GM21515 (cell line): ENCODE measurements around the gene MED27.

Experiments used
- ATAC-seq: cut with Tn5 transposase; IDR thresholded peaks from one replicate; pipeline ENCODE4 v1.9.1; 2021; ENCODE audit not compliant: unreplicated experiment

Gene MED27

GRCh38 chr9:131867611-131868192 is 212.0 kb downstream of the MED27 start:
- ATAC-seq, result no peak

DNA sequence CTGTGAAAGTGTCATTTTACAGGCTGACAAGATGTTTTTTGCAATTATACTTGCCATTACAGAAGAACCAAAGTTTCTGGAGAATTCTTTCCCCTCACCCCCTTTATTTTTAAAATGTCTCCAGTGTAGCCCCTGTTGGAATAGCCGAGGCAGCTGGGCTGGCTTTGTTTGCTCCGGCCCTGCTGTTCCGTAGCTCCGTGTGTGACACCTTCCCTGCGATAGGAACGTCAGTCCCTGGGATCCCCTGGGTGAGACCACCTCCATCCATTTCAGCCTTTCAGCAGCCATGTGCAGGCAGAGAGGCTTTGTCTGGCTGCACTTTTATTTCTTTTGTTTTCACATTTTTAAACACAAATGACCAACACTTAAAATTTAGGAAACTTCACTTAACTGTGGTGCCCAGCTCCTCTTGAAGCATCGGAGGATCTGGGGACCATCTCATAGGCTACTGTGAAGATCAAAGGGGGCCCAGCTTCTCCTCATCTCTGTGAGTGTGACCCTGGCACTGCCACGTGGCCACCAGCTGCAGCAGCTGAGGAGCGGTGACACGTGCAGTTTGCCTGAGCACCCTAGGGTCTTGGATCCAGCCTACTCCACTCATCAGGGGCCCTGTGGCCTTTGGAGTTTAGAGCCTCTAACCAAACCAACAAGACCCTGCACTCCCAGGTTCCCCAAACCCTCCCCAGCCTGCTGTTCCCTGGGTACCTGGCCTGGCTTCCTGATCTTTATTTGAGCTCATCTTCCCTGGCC is 214.0 kb downstream of the MED27 start:
- ATAC-seq, result no peak

GRCh38 chr9:131864531-131864930 is 215.1 kb downstream of the MED27 start:
- no peak for ATAC-seq

- no peak for ATAC-seq
Measured at GRCh38 chr9:131863306-131863896, 216.3 kb downstream of the MED27 start.

GRCh38 chr9:131862261-131862660 is 217.4 kb downstream of the MED27 start:
- no peak for ATAC-seq

GRCh38 chr9:131860430-131860829 is 219.2 kb downstream of the MED27 start:
- no peak for ATAC-seq

DNA sequence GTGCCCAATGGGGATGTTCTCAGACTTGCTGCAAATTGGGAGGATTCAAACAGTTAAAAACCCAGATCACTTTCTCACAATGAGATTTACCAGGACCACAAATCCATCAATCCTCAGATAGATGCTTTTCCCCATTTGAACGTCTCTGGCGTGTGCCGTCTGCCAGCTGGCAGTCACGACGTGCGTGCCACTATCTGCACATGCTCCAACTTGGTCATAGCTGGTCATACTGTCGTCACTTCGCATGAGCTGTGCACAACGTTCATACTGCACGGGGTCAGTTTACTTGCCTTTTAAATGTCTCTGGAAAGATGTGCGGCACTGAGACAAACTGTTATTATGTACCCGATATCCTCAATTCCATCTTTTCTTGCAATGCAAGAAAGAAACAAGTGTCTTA is 221.5 kb downstream of the MED27 start:
- no peak for ATAC-seq

- no peak for ATAC-seq
Measured at GRCh38 chr9:131856105-131856504, 223.6 kb downstream of the MED27 start.

DNA sequence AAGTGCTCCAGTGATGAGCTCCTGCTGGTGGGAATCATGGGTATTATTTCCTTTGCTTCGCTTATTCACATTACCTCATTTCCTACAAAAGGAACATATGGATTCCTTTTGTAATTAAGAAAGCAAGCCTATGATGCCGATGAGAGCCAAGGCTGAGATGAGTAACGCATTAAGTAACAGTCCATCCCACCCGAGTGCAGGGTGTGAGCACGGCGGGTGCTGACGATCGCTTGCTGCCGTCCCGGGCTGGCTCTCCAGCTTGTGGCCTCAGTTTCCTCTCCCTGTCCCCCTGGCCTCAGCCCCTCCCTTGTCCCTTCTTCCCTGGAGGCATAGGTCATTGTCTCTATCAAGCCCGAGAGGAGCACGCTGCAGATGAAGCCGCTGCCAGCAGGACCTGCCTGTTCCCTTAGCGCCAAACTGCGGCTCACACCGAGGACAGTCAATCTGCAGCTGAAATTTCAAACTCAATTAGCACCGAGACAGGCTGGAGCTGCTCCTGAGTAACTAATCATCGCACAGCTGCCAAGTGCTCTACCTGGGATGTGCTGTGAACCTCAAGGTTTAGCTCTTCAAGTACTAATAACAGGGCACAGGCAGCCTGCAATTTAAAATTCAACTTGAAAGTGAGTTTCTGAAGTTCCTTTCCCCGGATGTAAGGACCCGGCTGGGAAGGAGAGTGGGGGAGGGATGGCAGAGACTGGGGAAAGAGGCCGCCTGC is 224.6 kb downstream of the MED27 start:
- ATAC-seq, result no peak

- no peak for ATAC-seq
Measured at GRCh38 chr9:131854334-131854733, 225.3 kb downstream of the MED27 start.

GRCh38 chr9:131853434-131853833 is 226.2 kb downstream of the MED27 start:
- ATAC-seq, result no peak

DNA sequence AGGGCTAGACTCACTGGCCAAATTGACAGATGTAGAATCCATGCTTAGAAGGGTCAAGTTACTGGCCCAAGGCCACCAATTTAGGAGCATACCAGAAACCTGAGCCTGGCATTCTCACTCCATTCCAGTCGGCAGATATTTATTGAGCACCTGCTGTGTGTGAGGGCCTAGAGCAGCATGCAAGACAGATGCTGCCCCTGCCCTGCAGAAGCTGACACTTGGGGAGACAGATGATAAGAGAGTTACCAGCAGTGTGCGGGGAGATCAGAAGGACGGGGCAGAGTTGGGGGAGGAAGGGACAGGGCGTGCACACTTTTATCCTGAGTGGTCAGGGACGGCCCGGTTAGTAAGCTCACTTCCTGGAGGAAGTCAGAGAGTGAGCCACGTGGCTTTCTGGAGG is 228.3 kb downstream of the MED27 start:
- no peak for ATAC-seq

GRCh38 chr9:131849391-131849790 is 230.3 kb downstream of the MED27 start:
- no peak for ATAC-seq

- no peak for ATAC-seq
Measured at GRCh38 chr9:131848570-131849160, 231.0 kb downstream of the MED27 start.

GRCh38 chr9:131847665-131848354 is 231.9 kb downstream of the MED27 start:
- no peak for ATAC-seq

DNA sequence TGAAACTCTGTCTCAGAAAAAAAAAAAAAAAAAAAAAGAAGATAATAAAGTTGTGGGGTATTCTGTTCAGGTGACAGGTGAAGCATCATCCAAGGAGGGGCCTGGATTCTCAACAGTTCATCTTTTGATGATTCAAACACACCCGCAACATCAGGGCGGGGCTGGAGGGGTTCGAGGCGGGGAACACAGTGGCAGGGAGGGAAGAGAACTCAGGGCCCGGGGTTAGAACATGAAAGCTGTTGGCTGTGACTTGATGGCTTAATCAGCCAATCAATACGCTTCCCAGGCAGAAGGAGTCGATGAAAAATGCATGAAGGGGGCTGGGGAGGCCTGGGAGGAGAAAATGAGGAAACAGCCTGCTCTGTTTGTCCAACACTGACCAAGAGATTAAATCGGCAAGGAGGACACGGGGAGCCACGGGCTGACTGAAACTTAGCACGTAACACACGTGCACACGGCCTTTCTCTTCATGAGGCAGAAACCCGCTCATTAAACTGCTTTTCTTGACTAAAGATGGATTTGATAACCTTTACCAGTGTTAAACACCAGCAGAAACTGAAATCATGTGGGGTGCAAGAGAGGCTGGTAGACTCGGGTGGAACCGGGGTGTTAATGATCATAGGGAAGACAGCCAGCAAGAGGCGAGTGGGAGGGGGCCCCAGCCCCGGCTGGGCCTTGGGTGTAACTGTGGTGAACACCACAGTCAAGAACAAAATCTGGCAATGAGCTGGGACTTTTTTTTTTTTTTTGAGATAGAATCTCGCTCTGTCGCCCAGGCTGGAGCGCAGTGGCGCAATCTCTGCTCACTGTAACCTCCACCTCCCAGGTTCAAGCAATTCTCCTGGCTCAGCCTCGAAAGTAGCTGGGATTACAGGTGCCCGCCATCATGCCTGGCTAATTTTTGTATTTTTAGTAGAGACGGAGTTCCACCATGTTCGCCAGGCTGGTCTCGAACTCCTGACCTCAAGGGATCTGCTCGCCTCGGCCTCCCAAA is 234.1 kb downstream of the MED27 start:
- no peak for ATAC-seq

DNA sequence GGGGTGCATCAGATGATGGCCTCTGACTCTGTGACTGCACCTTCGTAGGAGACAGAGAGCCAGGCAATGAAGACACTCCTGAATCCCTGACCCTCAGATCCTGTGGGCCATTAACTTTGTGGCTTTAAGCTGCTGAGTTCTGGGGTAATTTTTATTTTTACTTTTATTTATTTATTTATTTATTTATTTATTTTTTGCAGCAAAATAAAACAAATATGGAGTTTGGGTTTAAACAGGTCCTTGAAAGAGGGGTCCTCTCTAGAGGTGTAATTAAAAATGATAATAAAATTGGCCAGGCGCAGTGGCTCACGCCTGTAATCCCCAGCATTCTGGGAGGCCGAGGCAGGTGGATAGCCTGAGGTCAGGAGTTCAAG is 234.9 kb downstream of the MED27 start:
- no peak for ATAC-seq

DNA sequence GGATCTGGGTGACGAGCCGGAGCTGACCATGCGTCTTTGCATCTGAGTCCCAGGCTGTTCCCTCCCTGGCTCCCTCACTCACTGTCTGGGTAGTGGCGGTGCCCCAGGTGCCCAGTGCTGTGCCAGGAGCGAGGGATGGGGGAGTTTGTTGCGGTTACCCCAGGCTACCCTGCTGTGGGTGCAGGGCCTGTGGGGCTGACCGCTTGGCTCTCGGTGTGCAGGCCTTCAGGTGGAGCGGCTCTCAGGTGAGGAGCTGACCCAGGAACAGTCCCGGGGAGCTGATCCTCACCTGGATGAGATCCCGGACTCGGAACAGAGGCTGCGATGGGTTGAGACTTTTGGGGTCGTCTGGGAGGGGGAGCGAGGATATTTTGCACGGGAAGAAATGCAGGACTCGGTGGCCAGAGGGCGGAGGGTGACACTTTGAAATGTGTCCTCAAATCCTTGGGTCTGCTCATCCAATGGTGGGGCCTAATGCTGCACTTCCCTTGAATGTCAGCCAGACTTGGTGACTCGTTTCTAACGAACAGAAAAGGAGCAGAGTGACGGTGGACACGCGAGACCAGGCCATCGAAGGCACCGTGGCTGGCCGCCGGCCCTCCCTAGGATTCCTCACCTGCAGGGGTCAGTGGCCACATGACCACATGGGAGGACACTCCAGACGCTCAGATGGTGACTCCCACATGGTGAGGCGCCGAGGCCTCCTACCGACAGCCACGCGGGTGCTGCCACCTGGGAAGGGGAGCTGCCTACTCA is 235.5 kb downstream of the MED27 start:
- ATAC-seq, result no peak

DNA sequence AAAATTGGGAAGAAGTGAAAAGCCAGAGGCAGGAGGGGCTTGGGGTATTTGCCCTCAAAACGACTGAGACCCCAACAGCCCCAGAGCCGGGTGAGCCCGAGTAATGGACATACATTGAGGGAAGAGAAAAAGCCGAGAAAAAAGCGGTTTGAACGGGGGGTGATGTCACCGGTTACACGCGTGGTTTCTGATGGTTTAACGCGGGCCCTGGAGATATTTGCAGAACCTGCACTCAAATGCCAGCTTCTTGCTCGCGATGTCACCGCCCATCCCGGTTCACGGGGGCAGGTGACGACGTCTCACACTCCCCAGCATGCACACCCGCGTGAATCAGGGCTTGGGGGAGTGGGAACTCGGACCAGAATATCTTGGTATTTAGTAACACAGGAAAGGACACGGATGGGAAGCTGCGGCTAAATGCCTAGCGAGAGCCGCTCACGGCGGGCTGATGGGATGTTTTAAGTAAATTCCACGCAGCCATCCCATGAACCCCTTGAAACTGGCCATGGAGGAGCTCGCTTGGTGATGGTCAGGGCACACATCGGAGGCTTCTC is 237.8 kb downstream of the MED27 start:
- ATAC-seq, result no peak
